ENCODE measurements around the gene PDE11A. TPM values are rescaled to one million over a fixed set of nuclear protein-coding genes. Genes with fewer than 3 reads are reported as not detected.

The PDE11A gene
- total and polyA plus RNA-seq, 4 donors: 0.11 to 1.3 (median 0.25) TPM; not detected in 1

DNA sequence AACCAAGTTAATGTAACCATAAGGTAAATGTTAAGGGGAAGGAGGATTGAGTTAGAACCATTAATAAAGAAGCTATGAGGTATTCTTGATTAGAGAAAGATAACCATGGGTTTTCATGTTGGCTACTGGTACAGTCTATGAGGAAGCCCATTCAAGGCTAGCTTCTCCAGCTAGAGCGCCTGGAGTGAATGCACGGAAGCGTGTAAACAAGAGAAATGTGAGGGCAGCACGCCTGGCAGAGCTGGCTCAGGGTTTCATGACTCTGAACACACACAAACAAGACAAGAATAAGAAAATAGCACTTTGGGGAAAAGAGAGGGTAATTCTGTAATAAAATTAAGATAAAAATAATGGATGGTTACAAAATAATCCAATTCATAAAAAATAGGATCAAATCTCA, 255.3 kb downstream of the PDE11A start:
- peaks cover 0 to 2% (median 0%) of the 10 kb centered on the region in 4 donors for H3K9me3 ChIP-seq (ENCODE audit: control insufficient read depth in 4 of 4, insufficient read depth in 3 of 4, low read length in 3 of 4)
- H3K9ac ChIP-seq (ENCODE audit: insufficient read depth in 1 of 2, low read length in 2 of 2): no peak overlapping the region
- no peaks in the 10 kb centered on the region for H3K27me3 ChIP-seq (ENCODE audit: control insufficient read depth in 3 of 3, insufficient read depth in 3 of 3, low read length in 2 of 3)
- H3K4me1 ChIP-seq (ENCODE audit: control insufficient read depth in 5 of 5, insufficient read depth in 5 of 5, low read length in 5 of 5): no peaks in the 10 kb centered on the region
- 80 to 92% methylated on average over 4 of the region's 4 CpGs for WGBS, 2 donors
- TF ChIP-seq, protein P1, sequence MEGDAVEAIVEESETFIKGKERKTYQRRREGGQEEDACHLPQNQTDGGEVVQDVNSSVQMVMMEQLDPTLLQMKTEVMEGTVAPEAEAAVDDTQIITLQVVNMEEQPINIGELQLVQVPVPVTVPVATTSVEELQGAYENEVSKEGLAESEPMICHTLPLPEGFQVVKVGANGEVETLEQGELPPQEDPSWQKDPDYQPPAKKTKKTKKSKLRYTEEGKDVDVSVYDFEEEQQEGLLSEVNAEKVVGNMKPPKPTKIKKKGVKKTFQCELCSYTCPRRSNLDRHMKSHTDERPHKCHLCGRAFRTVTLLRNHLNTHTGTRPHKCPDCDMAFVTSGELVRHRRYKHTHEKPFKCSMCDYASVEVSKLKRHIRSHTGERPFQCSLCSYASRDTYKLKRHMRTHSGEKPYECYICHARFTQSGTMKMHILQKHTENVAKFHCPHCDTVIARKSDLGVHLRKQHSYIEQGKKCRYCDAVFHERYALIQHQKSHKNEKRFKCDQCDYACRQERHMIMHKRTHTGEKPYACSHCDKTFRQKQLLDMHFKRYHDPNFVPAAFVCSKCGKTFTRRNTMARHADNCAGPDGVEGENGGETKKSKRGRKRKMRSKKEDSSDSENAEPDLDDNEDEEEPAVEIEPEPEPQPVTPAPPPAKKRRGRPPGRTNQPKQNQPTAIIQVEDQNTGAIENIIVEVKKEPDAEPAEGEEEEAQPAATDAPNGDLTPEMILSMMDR (IDR thresholded peaks at IDR 0.05; ENCODE audit: control extremely low read depth, extremely low read depth): no peak
- no peak overlapping the region for H3K27ac ChIP-seq (ENCODE audit: low read depth in 1 of 2, low read length in 1 of 2)
- DNase-seq: no peak
- no peaks in the 10 kb centered on the region for H3K36me3 ChIP-seq (ENCODE audit: control insufficient read depth in 4 of 4, insufficient read depth in 4 of 4, low read length in 4 of 4)
- H3K4me3 ChIP-seq: no peak overlapping the region
- ATAC-seq (ENCODE audit: insufficient read depth, low FRiP score): no peak

DNA sequence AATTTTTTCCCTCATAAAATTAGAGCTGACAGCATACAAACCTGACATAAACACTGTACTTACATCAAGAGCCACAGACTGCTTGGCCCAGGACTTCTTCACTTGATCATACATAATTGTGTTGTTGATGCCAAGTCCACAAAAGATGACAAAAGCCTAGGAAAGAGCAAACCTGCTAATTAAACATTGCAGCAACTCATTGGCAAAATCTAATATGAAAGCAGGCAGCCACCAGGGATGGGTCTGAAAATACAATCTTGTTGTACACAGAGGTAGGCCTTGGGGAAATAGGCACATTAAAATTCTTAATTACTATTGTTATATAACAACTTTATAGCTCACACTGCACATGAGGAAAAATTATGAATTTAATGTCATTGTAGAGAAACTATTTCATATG, 255.8 kb downstream of the PDE11A start:
- Histone ChIP-seq H3K4me1 (ENCODE audit: control insufficient read depth in 5 of 5, insufficient read depth in 5 of 5, low read length in 5 of 5) (no peaks in the 10 kb centered on the region), H3K27me3 (ENCODE audit: control insufficient read depth in 3 of 3, insufficient read depth in 3 of 3, low read length in 2 of 3) (no peaks in the 10 kb centered on the region), H3K9ac (ENCODE audit: insufficient read depth in 1 of 2, low read length in 2 of 2) (no peak overlapping the region), H3K36me3 (ENCODE audit: control insufficient read depth in 4 of 4, insufficient read depth in 4 of 4, low read length in 4 of 4) (no peaks in the 10 kb centered on the region), H3K9me3 (ENCODE audit: control insufficient read depth in 4 of 4, insufficient read depth in 3 of 4, low read length in 3 of 4) (peaks cover 0 to 2% (median 0%) of the 10 kb centered on the region in 4 donors), H3K4me3 (no peak overlapping the region), H3K27ac (ENCODE audit: low read depth in 1 of 2, low read length in 1 of 2) (no peak overlapping the region)
- ATAC-seq (ENCODE audit: insufficient read depth, low FRiP score): no peak
- TF ChIP-seq, protein P1 (IDR thresholded peaks at IDR 0.05; ENCODE audit: control extremely low read depth, extremely low read depth): no peak
- DNase-seq: no peak

DNA sequence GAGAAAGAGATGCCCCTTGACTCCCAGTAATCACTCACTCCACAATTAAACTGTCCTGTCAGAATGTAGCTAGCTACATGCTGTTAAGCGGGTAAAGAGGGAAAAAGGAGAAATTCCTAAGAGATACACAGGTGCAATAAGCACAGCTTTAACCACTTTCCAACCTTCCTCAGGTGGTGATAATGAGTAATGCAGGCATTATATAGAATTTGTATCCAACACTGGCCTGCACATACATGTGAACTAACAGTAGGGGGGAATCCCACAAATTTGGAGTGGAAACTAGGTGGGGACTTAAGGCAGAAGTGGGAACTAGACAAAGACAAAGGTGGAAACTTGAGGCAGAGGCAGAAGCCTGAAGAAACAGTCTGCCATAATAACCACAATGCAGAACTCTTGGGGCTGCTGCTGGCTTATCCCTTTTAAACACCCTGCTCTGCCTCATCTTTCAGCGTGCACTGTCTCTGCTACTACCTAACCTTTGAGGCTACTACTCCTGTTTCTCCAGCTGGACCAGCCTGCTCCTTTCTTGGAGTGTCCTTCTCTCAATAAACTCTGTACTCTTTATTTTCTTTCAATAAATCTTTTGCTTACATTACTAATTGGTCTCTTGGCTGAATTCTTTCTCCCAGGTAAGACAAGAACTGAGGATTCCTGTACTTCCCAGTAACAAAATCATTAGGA, 259.7 kb downstream of the PDE11A start:
- Histone ChIP-seq H3K4me3 (no peak overlapping the region), H3K27me3 (ENCODE audit: control insufficient read depth in 3 of 3, insufficient read depth in 3 of 3, low read length in 2 of 3) (no peaks in the 10 kb centered on the region), H3K27ac (ENCODE audit: low read depth in 1 of 2, low read length in 1 of 2) (no peak overlapping the region), H3K4me1 (ENCODE audit: control insufficient read depth in 5 of 5, insufficient read depth in 5 of 5, low read length in 5 of 5) (no peaks in the 10 kb centered on the region), H3K9me3 (ENCODE audit: control insufficient read depth in 4 of 4, insufficient read depth in 3 of 4, low read length in 3 of 4) (peaks cover 0 to 2% (median 0%) of the 10 kb centered on the region in 4 donors), H3K36me3 (ENCODE audit: control insufficient read depth in 4 of 4, insufficient read depth in 4 of 4, low read length in 4 of 4) (no peaks in the 10 kb centered on the region), H3K9ac (ENCODE audit: insufficient read depth in 1 of 2, low read length in 2 of 2) (no peak overlapping the region)
- DNase-seq (no peak), ATAC-seq (ENCODE audit: insufficient read depth, low FRiP score) (no peak)
- 76 to 89% methylated on average over 2 of the region's 2 CpGs for WGBS, 2 donors
- TF ChIP-seq, protein P1 (IDR thresholded peaks at IDR 0.05; ENCODE audit: control extremely low read depth, extremely low read depth): no peak

DNA sequence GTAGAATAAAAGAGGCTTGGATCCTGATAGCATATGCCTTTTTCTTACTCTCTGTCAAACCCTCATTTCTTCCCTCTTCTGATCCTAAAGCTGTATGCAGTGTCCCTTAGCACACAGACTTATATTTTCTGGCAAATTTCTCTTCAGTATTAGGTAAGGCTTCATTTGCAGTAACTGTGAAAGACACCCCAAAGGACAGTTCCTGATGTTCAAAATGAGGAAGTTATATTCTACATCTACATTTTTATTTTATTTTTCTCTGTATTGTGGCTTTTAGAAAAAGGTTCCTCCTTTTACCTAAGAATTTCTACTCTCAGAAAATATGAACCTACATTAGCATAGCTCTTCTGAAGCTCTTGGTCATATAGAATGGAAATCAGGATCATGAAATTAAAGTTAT, 261.7 kb downstream of the PDE11A start:
- ATAC-seq (ENCODE audit: insufficient read depth, low FRiP score) (no peak), DNase-seq (no peak)
- Histone ChIP-seq H3K27me3 (ENCODE audit: control insufficient read depth in 3 of 3, insufficient read depth in 3 of 3, low read length in 2 of 3) (no peaks in the 10 kb centered on the region), H3K9ac (ENCODE audit: insufficient read depth in 1 of 2, low read length in 2 of 2) (no peak overlapping the region), H3K9me3 (ENCODE audit: control insufficient read depth in 4 of 4, insufficient read depth in 3 of 4, low read length in 3 of 4) (peaks cover 0 to 2% (median 0%) of the 10 kb centered on the region in 4 donors), H3K4me3 (no peak overlapping the region), H3K4me1 (ENCODE audit: control insufficient read depth in 5 of 5, insufficient read depth in 5 of 5, low read length in 5 of 5) (no peaks in the 10 kb centered on the region), H3K27ac (ENCODE audit: low read depth in 1 of 2, low read length in 1 of 2) (no peak overlapping the region), H3K36me3 (ENCODE audit: control insufficient read depth in 4 of 4, insufficient read depth in 4 of 4, low read length in 4 of 4) (no peaks in the 10 kb centered on the region)
- TF ChIP-seq, protein P1 (IDR thresholded peaks at IDR 0.05; ENCODE audit: control extremely low read depth, extremely low read depth): no peak

All from lung (tissue), 12 donors.